WTC11 (cell line): ENCODE data around the gene KSR1. TPM values are rescaled to one million over a fixed set of nuclear protein-coding genes. Genes with fewer than 3 reads are reported as not detected.

Source experiments
- ATAC-seq: fragments of 200-7000 bp; cut with Tn5 transposase; 2 replicates; pipeline ENCODE4 v1.10.0; 2021; ENCODE audit warnings: mild to moderate bottlenecking, moderate library complexity
- CTCF ChIA-PET: fragments of 300-600 bp; sonication (Branson Sonifier 250); formaldehyde crosslinking; loops from one replicate; lab custom pipeline; 2021; ENCODE audit warnings: antibody characterized with exemption; lab: Charles Lee
- POLR2A ChIA-PET: fragments of 350-600 bp; sonication (Branson Sonifier 250); formaldehyde crosslinking; loops from one replicate; lab custom pipeline; 2021; ENCODE audit warnings: antibody characterized with exemption; lab: Charles Lee
- DNase-seq: peaks from one replicate; pipeline ENCODE4 v3.0.0; 2021; ENCODE audit warnings: low spot score
- H3K27ac Mint-ChIP-seq: 2 replicates; pipeline ENCODE4 v1.8.0; 2021; ENCODE audit warnings: mixed read lengths
- H3K27me3 Mint-ChIP-seq: 2 replicates; pipeline ENCODE4 v1.8.0; 2021; ENCODE audit warnings: low read depth, mild to moderate bottlenecking, moderate library complexity, mixed read lengths
- H3K36me3 Mint-ChIP-seq: 2 replicates; pipeline ENCODE4 v1.8.0; 2021; ENCODE audit warnings: mixed read lengths
- H3K4me1 Mint-ChIP-seq: 2 replicates; pipeline ENCODE4 v1.8.0; 2022; ENCODE audit warnings: mixed read lengths
- H3K4me3 Mint-ChIP-seq: 2 replicates; pipeline ENCODE4 v1.8.0; 2021; ENCODE audit warnings: mild to moderate bottlenecking, moderate library complexity, mixed read lengths
- H3K9me3 Mint-ChIP-seq: 2 replicates; pipeline ENCODE4 v1.8.0; 2021; ENCODE audit warnings: mixed read lengths
- CBFB ChIP-seq: sonication (generic); formaldehyde crosslinking; IDR thresholded peaks from 2 replicates; pipeline ENCODE4 v1.8.1; 2022; ENCODE audit warnings: mild to moderate bottlenecking, low read depth, missing genetic modification reagents
- CDX4 ChIP-seq: fragments of 250-450 bp; sonication (Bioruptor Pico); IDR thresholded peaks from 2 replicates; pipeline ENCODE4 v1.9.0; 2021; ENCODE audit warnings: moderate library complexity, mild to moderate bottlenecking, inconsistent platforms, borderline replicate concordance
- IRF2 ChIP-seq: sonication (generic); formaldehyde crosslinking; IDR thresholded peaks from 2 replicates; pipeline ENCODE4 v1.8.0; 2022; ENCODE audit warnings: low read depth, missing genetic modification reagents, borderline replicate concordance
- NFYB ChIP-seq: sonication (generic); formaldehyde crosslinking; conservative IDR thresholded peaks from 2 replicates; pipeline ENCODE4 v1.8.0; 2022; ENCODE audit warnings: low read depth, missing genetic modification reagents
- NR3C1 ChIP-seq: sonication (generic); formaldehyde crosslinking; conservative IDR thresholded peaks from 2 replicates; pipeline ENCODE4 v1.8.1; 2023; ENCODE audit warnings: low read depth, mild to moderate bottlenecking, missing genetic modification reagents
- SOX15 ChIP-seq: fragments of 250-450 bp; sonication (Bioruptor Pico); IDR thresholded peaks from 2 replicates; pipeline ENCODE4 v1.9.0; 2021; ENCODE audit warnings: mild to moderate bottlenecking
- SP1 ChIP-seq: sonication (generic); formaldehyde crosslinking; conservative IDR thresholded peaks from 2 replicates; pipeline ENCODE4 v1.8.1; 2022; ENCODE audit warnings: missing genetic modification reagents
- ZBTB21 ChIP-seq: sonication (generic); formaldehyde crosslinking; IDR thresholded peaks from 2 replicates; pipeline ENCODE4 v1.8.1; 2023; ENCODE audit warnings: mild to moderate bottlenecking, missing genetic modification reagents, borderline replicate concordance
- ZNF121 ChIP-seq: sonication (generic); formaldehyde crosslinking; IDR thresholded peaks from 2 replicates; pipeline ENCODE4 v1.8.0; 2023; ENCODE audit warnings: missing genetic modification reagents
- ZNF219 ChIP-seq: sonication (generic); formaldehyde crosslinking; IDR thresholded peaks from 2 replicates; pipeline ENCODE4 v1.8.0; 2023; ENCODE audit warnings: missing genetic modification reagents, mild to moderate bottlenecking, borderline replicate concordance
- total RNA-seq: library from RNA; stranded (reverse); gene quantifications from 3 replicates; pipeline ENCODE4 v1.2.3, GENCODE V29; 2021
- TF ChIP-seq, protein P1 (sequence below): fragments of 250-450 bp; sonication (Bioruptor Pico); IDR thresholded peaks from 2 replicates; pipeline ENCODE4 v1.9.0; 2021; ENCODE audit warnings: mild to moderate bottlenecking, borderline replicate concordance
- TF ChIP-seq, protein P2 (sequence below): fragments of 250-450 bp; sonication (Bioruptor Pico); IDR thresholded peaks from 2 replicates; pipeline ENCODE4 v1.9.0; 2021; ENCODE audit warnings: mild to moderate bottlenecking
- TF ChIP-seq, protein P3 (sequence below): sonication (generic); formaldehyde crosslinking; IDR thresholded peaks from 2 replicates; pipeline ENCODE4 v1.8.0; 2022; ENCODE audit warnings: missing genetic modification reagents
- TF ChIP-seq, protein P4 (sequence below): sonication (generic); formaldehyde crosslinking; IDR thresholded peaks from 2 replicates; pipeline ENCODE4 v1.8.1; 2023; ENCODE audit warnings: mild to moderate bottlenecking, missing genetic modification reagents, moderate library complexity

Gene KSR1
- total RNA-seq, 1 experiment from 2014 or later: 45.5 TPM

DNA sequence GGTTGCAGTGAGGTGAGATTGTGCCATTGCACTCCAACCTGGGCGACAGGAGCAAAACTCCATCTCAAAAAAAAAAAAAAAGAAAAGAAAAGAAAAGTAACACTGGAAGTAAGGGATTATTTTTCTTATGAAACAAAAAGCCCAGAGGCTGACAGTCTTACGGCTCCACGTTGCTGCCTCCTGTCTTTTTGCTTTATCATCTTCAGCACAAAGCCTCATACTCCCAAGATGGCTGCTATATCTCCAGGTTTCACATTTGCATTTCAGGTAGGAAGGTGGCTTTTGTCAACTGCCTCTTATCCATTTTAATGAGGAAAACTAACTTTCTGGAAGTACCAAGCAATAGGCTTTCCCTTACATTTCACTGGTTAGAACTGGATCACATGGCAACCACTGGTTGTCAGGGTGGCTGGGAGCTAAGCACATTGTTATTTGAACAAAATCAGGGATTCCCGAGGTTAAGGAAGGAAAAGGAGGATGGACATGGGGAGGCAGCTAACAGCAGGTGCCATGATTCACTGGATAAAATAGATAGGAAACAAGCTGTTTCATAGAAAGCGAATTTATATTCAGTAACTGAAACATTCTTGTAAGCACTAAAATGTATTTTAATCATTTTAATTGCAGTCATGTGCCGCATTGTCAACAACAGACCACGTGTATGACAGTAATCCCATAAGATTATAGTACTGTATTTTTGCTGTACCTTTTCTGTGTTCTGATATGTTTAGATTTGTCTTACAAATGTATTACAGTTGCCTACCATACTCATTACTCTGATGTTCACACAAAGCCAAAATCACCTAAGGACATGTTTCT is 58.6 kb downstream of the KSR1 start (continued):
- TF ChIP-seq CDX4 (CRISPR knock-in tag): no peak
- TF ChIP-seq, protein P1, sequence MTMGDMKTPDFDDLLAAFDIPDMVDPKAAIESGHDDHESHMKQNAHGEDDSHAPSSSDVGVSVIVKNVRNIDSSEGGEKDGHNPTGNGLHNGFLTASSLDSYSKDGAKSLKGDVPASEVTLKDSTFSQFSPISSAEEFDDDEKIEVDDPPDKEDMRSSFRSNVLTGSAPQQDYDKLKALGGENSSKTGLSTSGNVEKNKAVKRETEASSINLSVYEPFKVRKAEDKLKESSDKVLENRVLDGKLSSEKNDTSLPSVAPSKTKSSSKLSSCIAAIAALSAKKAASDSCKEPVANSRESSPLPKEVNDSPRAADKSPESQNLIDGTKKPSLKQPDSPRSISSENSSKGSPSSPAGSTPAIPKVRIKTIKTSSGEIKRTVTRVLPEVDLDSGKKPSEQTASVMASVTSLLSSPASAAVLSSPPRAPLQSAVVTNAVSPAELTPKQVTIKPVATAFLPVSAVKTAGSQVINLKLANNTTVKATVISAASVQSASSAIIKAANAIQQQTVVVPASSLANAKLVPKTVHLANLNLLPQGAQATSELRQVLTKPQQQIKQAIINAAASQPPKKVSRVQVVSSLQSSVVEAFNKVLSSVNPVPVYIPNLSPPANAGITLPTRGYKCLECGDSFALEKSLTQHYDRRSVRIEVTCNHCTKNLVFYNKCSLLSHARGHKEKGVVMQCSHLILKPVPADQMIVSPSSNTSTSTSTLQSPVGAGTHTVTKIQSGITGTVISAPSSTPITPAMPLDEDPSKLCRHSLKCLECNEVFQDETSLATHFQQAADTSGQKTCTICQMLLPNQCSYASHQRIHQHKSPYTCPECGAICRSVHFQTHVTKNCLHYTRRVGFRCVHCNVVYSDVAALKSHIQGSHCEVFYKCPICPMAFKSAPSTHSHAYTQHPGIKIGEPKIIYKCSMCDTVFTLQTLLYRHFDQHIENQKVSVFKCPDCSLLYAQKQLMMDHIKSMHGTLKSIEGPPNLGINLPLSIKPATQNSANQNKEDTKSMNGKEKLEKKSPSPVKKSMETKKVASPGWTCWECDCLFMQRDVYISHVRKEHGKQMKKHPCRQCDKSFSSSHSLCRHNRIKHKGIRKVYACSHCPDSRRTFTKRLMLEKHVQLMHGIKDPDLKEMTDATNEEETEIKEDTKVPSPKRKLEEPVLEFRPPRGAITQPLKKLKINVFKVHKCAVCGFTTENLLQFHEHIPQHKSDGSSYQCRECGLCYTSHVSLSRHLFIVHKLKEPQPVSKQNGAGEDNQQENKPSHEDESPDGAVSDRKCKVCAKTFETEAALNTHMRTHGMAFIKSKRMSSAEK (CRISPR knock-in tag): no peak
- TF ChIP-seq, protein P2, sequence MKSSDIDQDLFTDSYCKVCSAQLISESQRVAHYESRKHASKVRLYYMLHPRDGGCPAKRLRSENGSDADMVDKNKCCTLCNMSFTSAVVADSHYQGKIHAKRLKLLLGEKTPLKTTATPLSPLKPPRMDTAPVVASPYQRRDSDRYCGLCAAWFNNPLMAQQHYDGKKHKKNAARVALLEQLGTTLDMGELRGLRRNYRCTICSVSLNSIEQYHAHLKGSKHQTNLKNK (CRISPR knock-in tag): no peak

DNA sequence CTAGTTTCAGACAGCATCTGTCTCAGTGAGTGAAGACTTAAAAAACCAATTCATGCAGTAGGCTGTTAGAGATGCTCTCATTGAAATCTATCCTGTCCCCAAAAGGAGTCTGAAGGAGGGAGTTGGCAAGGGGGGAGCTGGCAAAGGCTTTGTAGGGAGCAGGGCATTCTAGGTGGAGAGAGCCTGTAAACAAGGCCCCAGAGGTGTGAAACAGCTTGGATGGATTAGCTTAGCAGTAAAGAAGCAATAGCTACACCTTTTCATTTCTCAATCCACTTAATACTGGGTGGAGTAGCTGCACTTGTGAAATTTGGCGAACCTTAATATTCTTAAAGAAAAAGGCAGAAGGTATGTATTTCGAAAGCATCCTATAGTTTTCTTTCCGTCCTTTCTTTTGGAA is 61.8 kb downstream of the KSR1 start:
- no peak for DNase-seq
- H3K4me3 Mint-ChIP-seq: no peak overlapping the region
- peak overlapping the region; percentile 39; the same call in 1 of the 2 replicates for H3K27ac Mint-ChIP-seq
- ChIA-PET CTCF (interaction anchor here (0.9 to 1.2 kb wide), 3 partner anchors 60 to 84 kb away, joined by 3 to 5 read pairs (median 3); partner anchors contain the start of gene KSR1), POLR2A (no interaction called here)
- H3K9me3 Mint-ChIP-seq: no peaks in the 10 kb centered on the region
- H3K27me3 Mint-ChIP-seq: no peaks in the 10 kb centered on the region
- no peaks in the 10 kb centered on the region for H3K36me3 Mint-ChIP-seq
- peaks cover 83% of the 10 kb centered on the region for H3K4me1 Mint-ChIP-seq
- no peak for TF ChIP-seq SP1
- no peak for TF ChIP-seq IRF2 (CRISPR knock-in tag)
- no peak for TF ChIP-seq ZNF219 (CRISPR knock-in tag)
- no peak for TF ChIP-seq ZBTB21
- no peak for TF ChIP-seq SOX15 (CRISPR knock-in tag)
- TF ChIP-seq, protein P3, sequence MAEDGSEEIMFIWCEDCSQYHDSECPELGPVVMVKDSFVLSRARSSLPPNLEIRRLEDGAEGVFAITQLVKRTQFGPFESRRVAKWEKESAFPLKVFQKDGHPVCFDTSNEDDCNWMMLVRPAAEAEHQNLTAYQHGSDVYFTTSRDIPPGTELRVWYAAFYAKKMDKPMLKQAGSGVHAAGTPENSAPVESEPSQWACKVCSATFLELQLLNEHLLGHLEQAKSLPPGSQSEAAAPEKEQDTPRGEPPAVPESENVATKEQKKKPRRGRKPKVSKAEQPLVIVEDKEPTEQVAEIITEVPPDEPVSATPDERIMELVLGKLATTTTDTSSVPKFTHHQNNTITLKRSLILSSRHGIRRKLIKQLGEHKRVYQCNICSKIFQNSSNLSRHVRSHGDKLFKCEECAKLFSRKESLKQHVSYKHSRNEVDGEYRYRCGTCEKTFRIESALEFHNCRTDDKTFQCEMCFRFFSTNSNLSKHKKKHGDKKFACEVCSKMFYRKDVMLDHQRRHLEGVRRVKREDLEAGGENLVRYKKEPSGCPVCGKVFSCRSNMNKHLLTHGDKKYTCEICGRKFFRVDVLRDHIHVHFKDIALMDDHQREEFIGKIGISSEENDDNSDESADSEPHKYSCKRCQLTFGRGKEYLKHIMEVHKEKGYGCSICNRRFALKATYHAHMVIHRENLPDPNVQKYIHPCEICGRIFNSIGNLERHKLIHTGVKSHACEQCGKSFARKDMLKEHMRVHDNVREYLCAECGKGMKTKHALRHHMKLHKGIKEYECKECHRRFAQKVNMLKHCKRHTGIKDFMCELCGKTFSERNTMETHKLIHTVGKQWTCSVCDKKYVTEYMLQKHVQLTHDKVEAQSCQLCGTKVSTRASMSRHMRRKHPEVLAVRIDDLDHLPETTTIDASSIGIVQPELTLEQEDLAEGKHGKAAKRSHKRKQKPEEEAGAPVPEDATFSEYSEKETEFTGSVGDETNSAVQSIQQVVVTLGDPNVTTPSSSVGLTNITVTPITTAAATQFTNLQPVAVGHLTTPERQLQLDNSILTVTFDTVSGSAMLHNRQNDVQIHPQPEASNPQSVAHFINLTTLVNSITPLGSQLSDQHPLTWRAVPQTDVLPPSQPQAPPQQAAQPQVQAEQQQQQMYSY (CRISPR knock-in tag): no peak
- no peak for TF ChIP-seq NFYB (CRISPR knock-in tag)
- TF ChIP-seq CBFB (CRISPR knock-in tag): no peak
- TF ChIP-seq, protein P2 (CRISPR knock-in tag): no peak
- no peak for TF ChIP-seq NR3C1 (CRISPR knock-in tag)
- TF ChIP-seq, protein P4, sequence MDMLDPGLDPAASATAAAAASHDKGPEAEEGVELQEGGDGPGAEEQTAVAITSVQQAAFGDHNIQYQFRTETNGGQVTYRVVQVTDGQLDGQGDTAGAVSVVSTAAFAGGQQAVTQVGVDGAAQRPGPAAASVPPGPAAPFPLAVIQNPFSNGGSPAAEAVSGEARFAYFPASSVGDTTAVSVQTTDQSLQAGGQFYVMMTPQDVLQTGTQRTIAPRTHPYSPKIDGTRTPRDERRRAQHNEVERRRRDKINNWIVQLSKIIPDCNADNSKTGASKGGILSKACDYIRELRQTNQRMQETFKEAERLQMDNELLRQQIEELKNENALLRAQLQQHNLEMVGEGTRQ (CRISPR knock-in tag): no peak
- no peak for TF ChIP-seq ZNF121 (CRISPR knock-in tag)
- no peak for ATAC-seq
